Hematopoietic multipotent progenitor cell treated with erythropoietin and hydrocortisone succinate and interleukin-3 and kit ligand, for 17 days (in vitro differentiated cells): ENCODE measurements around the gene SERINC4.
A peak's percentile ranks its signal among the peaks of the same experiment; 100 is the strongest.

Experiments used
- DNase-seq: peaks from one replicate; pipeline ENCODE4 v3.0.0-alpha.2; 2015; ENCODE audit warnings: low spot score

SERINC4 gene

GRCh38 chr15:43749690-43750345, 50.2 kb downstream of the SERINC4 start:
- DNase-seq, result no peak

DNA sequence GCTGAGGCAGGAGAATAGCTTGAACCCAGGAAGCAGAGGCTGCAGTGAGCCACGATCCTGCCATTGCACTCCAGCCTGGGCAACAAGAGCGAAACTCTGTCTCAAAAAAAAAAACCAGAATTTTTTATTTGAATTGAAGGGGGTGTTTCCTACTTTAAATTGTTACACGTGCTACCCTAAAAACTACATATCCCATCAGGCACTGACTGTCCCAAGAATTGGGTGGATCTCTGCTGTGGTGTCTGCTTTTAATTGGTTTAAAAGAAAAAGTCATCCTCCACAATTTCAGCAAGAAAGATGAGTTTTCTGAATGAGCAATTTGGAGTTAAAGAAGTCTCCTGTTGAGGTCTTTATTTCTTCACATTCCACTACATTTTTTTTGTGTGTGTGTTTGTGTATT, 51.6 kb downstream of the SERINC4 start:
- no peak for DNase-seq

DNA sequence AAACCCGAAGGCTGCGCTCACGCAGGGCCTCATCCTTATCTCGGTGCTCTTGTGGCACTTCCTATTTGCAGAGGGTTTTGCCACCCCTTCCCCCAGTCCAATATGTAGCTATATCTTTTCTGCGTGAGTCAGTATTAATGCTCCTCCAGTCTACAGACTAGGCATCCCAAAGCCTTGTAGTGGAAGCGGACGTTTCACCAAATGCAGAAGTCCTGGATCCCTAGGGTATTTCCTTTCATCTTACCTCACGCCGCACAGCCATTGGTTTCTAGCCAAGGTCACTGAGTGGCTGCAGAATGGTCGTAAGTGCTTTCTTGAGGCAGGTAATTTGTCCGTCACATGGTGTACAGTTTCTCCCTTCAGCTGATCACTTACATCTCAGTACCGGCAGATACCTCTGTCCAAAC, 53.1 kb downstream of the SERINC4 start:
- peak; percentile 51 for DNase-seq

GRCh38 chr15:43746245-43746902, 53.6 kb downstream of the SERINC4 start, which contains the start of gene PDIA3:
Gene PDIA3 (plus strand): TSS chr15:43746438. CDS start chr15:43746540, 102 bp downstream.
- peak; percentile 82 for DNase-seq
